GM13977 (cell line): Measurements from ENCODE around the gene TP53TG5.

Experiments used
- DNase-seq: peaks from one replicate; pipeline ENCODE4 v3.0.0; 2012; ENCODE audit warnings: low spot score
- CTCF ChIP-seq: IDR thresholded peaks from 2 replicates; pipeline ENCODE4 v1.5.1; 2012; ENCODE audit warnings: mild to moderate bottlenecking, control low read depth; ENCODE audit not compliant: insufficient read depth; ENCODE audit errors: extremely low read depth, missing control alignments
- in situ Hi-C: fragments of 300-500 bp; cut with MboI; formaldehyde crosslinking; loops from one replicate; pipeline ENCODE4 v1.12.0; 2022; ENCODE audit warnings: low sequenced_read_pairs, low pct_unique_long_range_greater_than_20kb, mixed read lengths, inconsistent platforms; ENCODE audit not compliant: unreplicated experiment

TP53TG5 gene

DNA sequence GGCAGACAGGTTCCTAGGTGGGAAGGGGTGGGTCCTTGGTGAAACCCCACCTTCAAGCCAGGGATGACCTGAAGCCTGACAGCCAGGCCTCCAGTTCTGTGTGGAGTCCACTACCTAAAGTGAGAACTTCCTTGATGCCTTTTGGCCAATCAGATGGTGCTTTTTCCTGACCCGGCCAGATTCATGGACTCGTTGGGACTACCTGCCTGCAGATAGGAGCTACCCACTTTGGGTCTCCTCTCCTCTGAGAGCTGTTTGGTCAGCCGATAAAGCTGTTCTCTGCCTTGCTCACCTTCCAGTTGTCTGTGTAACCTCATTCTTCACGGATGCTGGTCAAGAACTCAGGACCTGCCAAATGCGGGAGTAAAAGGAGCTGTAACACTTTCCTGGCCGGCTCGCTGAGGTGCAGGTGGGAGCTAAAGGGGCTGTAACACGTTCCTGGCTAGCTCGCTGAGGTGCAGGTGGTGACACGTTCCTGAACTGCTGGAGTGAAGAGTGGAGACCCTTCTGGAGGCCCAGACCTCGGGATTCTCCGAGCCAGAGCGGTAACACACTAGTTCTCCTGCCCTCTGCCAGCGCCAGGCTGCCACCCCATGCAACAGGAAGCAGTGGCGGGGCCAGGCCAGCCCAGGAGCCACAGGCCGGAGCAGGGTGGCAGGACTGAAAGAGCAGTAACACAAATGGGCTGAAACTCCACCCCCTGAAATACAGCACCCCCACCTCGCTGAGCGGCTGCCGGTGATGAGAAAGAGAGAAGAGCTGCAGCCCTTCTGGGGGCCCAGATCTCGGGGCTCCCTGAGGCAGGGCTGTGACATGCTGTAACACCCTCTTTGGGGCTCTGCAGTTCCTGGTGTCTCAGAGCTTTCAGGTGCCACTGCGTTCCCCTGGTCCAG, 16.3 kb upstream of the TP53TG5 start:
- no peak for TF ChIP-seq CTCF
- no peak for DNase-seq
- in situ Hi-C loops: no loop called here

DNA sequence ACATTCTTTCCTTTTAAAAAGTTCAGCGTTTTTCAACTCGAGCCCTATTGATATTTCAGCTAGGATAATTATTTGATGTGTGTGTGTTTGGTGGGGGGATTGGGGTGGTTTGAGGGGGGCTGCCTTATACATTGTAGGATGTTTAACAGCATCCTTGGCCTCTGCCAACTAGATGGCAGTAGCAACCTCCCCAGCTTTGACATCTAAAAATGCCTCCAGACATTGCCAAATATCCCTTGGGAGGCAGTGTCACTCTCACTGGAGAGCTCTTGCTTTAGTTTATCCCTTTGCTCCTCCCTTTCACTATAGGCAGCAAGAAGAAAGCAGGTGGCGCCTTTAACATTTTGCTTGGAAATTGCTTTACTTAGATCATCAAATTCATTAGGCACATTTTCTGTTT, 14.6 kb upstream of the TP53TG5 start:
- no peak for DNase-seq
- in situ Hi-C loops: no loop called here
- TF ChIP-seq CTCF: no peak

GRCh38 chr20:45391559-45391958, 13.4 kb upstream of the TP53TG5 start:
- no peak for DNase-seq
- in situ Hi-C loops: no loop called here

DNA sequence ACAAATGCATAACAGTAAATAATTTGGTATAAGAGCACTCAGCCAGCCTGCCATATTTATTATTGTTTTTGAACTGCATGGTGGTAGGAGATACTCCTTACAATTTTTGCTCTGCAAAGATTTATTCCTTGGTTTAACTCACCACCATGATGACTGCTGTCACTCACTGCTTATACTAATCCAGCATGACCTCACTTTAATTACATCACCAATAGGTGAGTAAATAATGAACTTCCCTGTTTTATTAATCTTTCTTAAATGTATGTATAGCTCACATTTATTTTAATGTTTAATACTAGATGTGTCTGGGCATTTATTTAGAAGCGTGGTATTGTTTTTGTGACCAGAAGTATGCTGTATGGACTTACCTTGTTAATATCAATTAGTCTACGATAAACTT, 12.8 kb upstream of the TP53TG5 start:
- in situ Hi-C loops: no loop called here
- no peak for TF ChIP-seq CTCF
- DNase-seq: no peak

More at GRCh38 chr20:45391559-45391958, 13.4 kb upstream of the TP53TG5 start:
- no peak for TF ChIP-seq CTCF

- no peak for DNase-seq
- TF ChIP-seq CTCF: no peak
- in situ Hi-C loops: no loop called here
These were observed 9.1 kb upstream of the TP53TG5 start for GRCh38 chr20:45387274-45387673.

GRCh38 chr20:45377269-45377668, 856 bp downstream of the TP53TG5 start:
- no peak for DNase-seq
- in situ Hi-C loops: no loop called here
- TF ChIP-seq CTCF: no peak
